HEK293 (cell line): ENCODE measurements around the gene RUFY1.

ENCODE experiments used
- ATF2 ChIP-seq: fragments of 450-650 bp; formaldehyde crosslinking; IDR thresholded peaks from 2 replicates; pipeline ENCODE4 v1.5.1; 2016; ENCODE audit warnings: missing biosample characterization, missing genetic modification characterization, low read depth
- CTCF ChIP-seq: fragments of 450-650 bp; formaldehyde crosslinking; IDR thresholded peaks from 2 replicates; pipeline ENCODE4 v1.5.1; 2016; ENCODE audit warnings: missing biosample characterization, missing genetic modification characterization
- MEIS1 ChIP-seq: sonication (generic); formaldehyde crosslinking; IDR thresholded peaks from 2 replicates; pipeline ENCODE4 v1.8.1; 2022; ENCODE audit warnings: missing genetic modification reagents, mild to moderate bottlenecking, borderline replicate concordance
- ZFP69B ChIP-seq: fragments of 450-650 bp; formaldehyde crosslinking; IDR thresholded peaks from 2 replicates; pipeline ENCODE4 v1.5.1; 2016; ENCODE audit warnings: missing biosample characterization, missing genetic modification characterization
- ZNF121 ChIP-seq: fragments of 450-650 bp; formaldehyde crosslinking; IDR thresholded peaks from 2 replicates; pipeline ENCODE4 v1.5.1; 2016; ENCODE audit warnings: missing biosample characterization, missing genetic modification characterization
- ZNF23 ChIP-seq: fragments of 450-650 bp; formaldehyde crosslinking; IDR thresholded peaks from 2 replicates; pipeline ENCODE4 v1.5.1; 2016; ENCODE audit warnings: missing biosample characterization, missing genetic modification characterization, borderline replicate concordance
- ZNF324 ChIP-seq: fragments of 450-650 bp; formaldehyde crosslinking; IDR thresholded peaks from 2 replicates; pipeline ENCODE4 v1.5.1; 2016; ENCODE audit warnings: missing biosample characterization, missing genetic modification characterization
- ZNF501 ChIP-seq: fragments of 450-650 bp; formaldehyde crosslinking; IDR thresholded peaks from 2 replicates; pipeline ENCODE4 v1.5.1; 2016; ENCODE audit warnings: missing biosample characterization, missing genetic modification characterization

- no peak for TF ChIP-seq ZNF121 (tag by site-specific recombination)
- TF ChIP-seq CTCF: no peak
- no peak for TF ChIP-seq ZFP69B (tag by site-specific recombination)
- no peak for TF ChIP-seq ZNF501 (tag by site-specific recombination)
- TF ChIP-seq MEIS1 (CRISPR knock-in tag): no peak
- TF ChIP-seq ZNF23 (tag by site-specific recombination): no peak
- no peak for TF ChIP-seq ATF2 (tag by site-specific recombination)
- TF ChIP-seq ZNF324 (tag by site-specific recombination): no peak
These were observed 41.1 kb upstream of the RUFY1 start for GRCh38 chr5:179509239-179509638.
